ENCODE results near the gene ZEB2.

Gene ZEB2

GRCh38 chr2:144545787-144546186, 25.9 kb upstream of the ZEB2 start:
- ATAC-seq, result no peak
- Mint-ChIP-seq H3K4me1 (peaks cover 13% of the 10 kb centered on the region), H3K27me3 (peaks cover 29% of the 10 kb centered on the region), H3K27ac (no peak overlapping the region), H3K9me3 (no peaks in the 10 kb centered on the region), H3K36me3 (no peaks in the 10 kb centered on the region), H3K4me3 (no peak overlapping the region)

GRCh38 chr2:144544053-144544452, 24.1 kb upstream of the ZEB2 start:
- peaks cover 13% of the 10 kb centered on the region for H3K4me1 Mint-ChIP-seq
- no peak overlapping the region for H3K27ac Mint-ChIP-seq
- H3K4me3 Mint-ChIP-seq, result no peak overlapping the region
- no peaks in the 10 kb centered on the region for H3K36me3 Mint-ChIP-seq
- no peak for ATAC-seq
- H3K9me3 Mint-ChIP-seq, result no peaks in the 10 kb centered on the region
- H3K27me3 Mint-ChIP-seq, result peaks cover 29% of the 10 kb centered on the region

- peaks cover 10% of the 10 kb centered on the region for H3K27me3 Mint-ChIP-seq
- ATAC-seq, result no peak
- H3K36me3 Mint-ChIP-seq, result no peaks in the 10 kb centered on the region
- no peak overlapping the region for H3K27ac Mint-ChIP-seq
- no peaks in the 10 kb centered on the region for H3K9me3 Mint-ChIP-seq
- no peaks in the 10 kb centered on the region for H3K4me1 Mint-ChIP-seq
- H3K4me3 Mint-ChIP-seq, result no peak overlapping the region
Measured at GRCh38 chr2:144541396-144541795, 21.5 kb upstream of the ZEB2 start.

- Mint-ChIP-seq H3K4me3 (no peak overlapping the region), H3K4me1 (no peaks in the 10 kb centered on the region), H3K36me3 (no peaks in the 10 kb centered on the region), H3K9me3 (no peaks in the 10 kb centered on the region), H3K27me3 (no peaks in the 10 kb centered on the region), H3K27ac (no peak overlapping the region)
- ATAC-seq, result no peak
Measured at GRCh38 chr2:144539289-144539782, 19.4 kb upstream of the ZEB2 start.

GRCh38 chr2:144535300-144535699, 15.4 kb upstream of the ZEB2 start:
- H3K27ac Mint-ChIP-seq, result no peak overlapping the region
- no peaks in the 10 kb centered on the region for H3K9me3 Mint-ChIP-seq
- H3K4me1 Mint-ChIP-seq, result no peaks in the 10 kb centered on the region
- no peaks in the 10 kb centered on the region for H3K27me3 Mint-ChIP-seq
- no peaks in the 10 kb centered on the region for H3K36me3 Mint-ChIP-seq
- no peak overlapping the region for H3K4me3 Mint-ChIP-seq
- no peak for ATAC-seq

GRCh38 chr2:144533221-144533620, 13.3 kb upstream of the ZEB2 start:
- Mint-ChIP-seq H3K4me3 (no peak overlapping the region), H3K27me3 (no peaks in the 10 kb centered on the region), H3K36me3 (no peaks in the 10 kb centered on the region), H3K9me3 (no peaks in the 10 kb centered on the region), H3K27ac (no peak overlapping the region), H3K4me1 (no peaks in the 10 kb centered on the region)
- ATAC-seq, result no peak

- no peaks in the 10 kb centered on the region for H3K9me3 Mint-ChIP-seq
- no peaks in the 10 kb centered on the region for H3K27me3 Mint-ChIP-seq
- no peak for ATAC-seq
- H3K36me3 Mint-ChIP-seq, result no peaks in the 10 kb centered on the region
- H3K4me3 Mint-ChIP-seq, result no peak overlapping the region
- no peak overlapping the region for H3K27ac Mint-ChIP-seq
- H3K4me1 Mint-ChIP-seq, result no peaks in the 10 kb centered on the region
Measured at GRCh38 chr2:144530596-144530995, 10.7 kb upstream of the ZEB2 start.

GRCh38 chr2:144529841-144530240, 9.9 kb upstream of the ZEB2 start:
- H3K27me3 Mint-ChIP-seq, result peaks cover 4% of the 10 kb centered on the region
- no peak overlapping the region for H3K27ac Mint-ChIP-seq
- H3K9me3 Mint-ChIP-seq, result no peaks in the 10 kb centered on the region
- H3K36me3 Mint-ChIP-seq, result no peaks in the 10 kb centered on the region
- ATAC-seq, result no peak
- H3K4me3 Mint-ChIP-seq, result no peak overlapping the region
- peaks cover 2% of the 10 kb centered on the region for H3K4me1 Mint-ChIP-seq

- Mint-ChIP-seq H3K27me3 (peaks cover 15% of the 10 kb centered on the region), H3K4me1 (peaks cover 14% of the 10 kb centered on the region), H3K36me3 (no peaks in the 10 kb centered on the region), H3K9me3 (no peaks in the 10 kb centered on the region), H3K27ac (no peak overlapping the region), H3K4me3 (no peak overlapping the region)
- no peak for ATAC-seq
Measured at GRCh38 chr2:144528108-144528507, 8.2 kb upstream of the ZEB2 start.

GRCh38 chr2:144526831-144527230, 6.9 kb upstream of the ZEB2 start:
- H3K4me1 Mint-ChIP-seq, result peaks cover 26% of the 10 kb centered on the region
- peaks cover 28% of the 10 kb centered on the region for H3K27me3 Mint-ChIP-seq
- no peak overlapping the region for H3K27ac Mint-ChIP-seq
- H3K4me3 Mint-ChIP-seq, result no peak overlapping the region
- no peaks in the 10 kb centered on the region for H3K36me3 Mint-ChIP-seq
- no peak for ATAC-seq
- H3K9me3 Mint-ChIP-seq, result no peaks in the 10 kb centered on the region

- Mint-ChIP-seq H3K36me3 (no peaks in the 10 kb centered on the region), H3K4me3 (peak overlapping the region; percentile 80), H3K9me3 (no peaks in the 10 kb centered on the region), H3K27ac (peak overlapping the region; percentile 72), H3K4me1 (peaks cover 33% of the 10 kb centered on the region), H3K27me3 (peaks cover 28% of the 10 kb centered on the region)
- peak; percentile 62 for ATAC-seq
Measured at GRCh38 chr2:144524118-144525009, 4.4 kb upstream of the ZEB2 start.

- H3K4me1 Mint-ChIP-seq, result peaks cover 33% of the 10 kb centered on the region
- H3K4me3 Mint-ChIP-seq, result peak overlapping the region; percentile 79
- H3K9me3 Mint-ChIP-seq, result no peaks in the 10 kb centered on the region
- peak overlapping the region; percentile 40 for H3K27ac Mint-ChIP-seq
- no peaks in the 10 kb centered on the region for H3K36me3 Mint-ChIP-seq
- H3K27me3 Mint-ChIP-seq, result peaks cover 28% of the 10 kb centered on the region
- ATAC-seq, result no peak
Measured at GRCh38 chr2:144523596-144524117, 3.7 kb upstream of the ZEB2 start.

GRCh38 chr2:144522897-144523595, 3.1 kb upstream of the ZEB2 start:
- H3K9me3 Mint-ChIP-seq, result no peaks in the 10 kb centered on the region
- no peaks in the 10 kb centered on the region for H3K36me3 Mint-ChIP-seq
- peaks cover 28% of the 10 kb centered on the region for H3K27me3 Mint-ChIP-seq
- peak overlapping the region; percentile 40 for H3K27ac Mint-ChIP-seq
- H3K4me1 Mint-ChIP-seq, result peaks cover 33% of the 10 kb centered on the region
- H3K4me3 Mint-ChIP-seq, result peak overlapping the region; percentile 79
- no peak for ATAC-seq

- Mint-ChIP-seq H3K27me3 (peaks cover 28% of the 10 kb centered on the region), H3K27ac (peak overlapping the region; percentile 40), H3K36me3 (peaks cover under 1% of the 10 kb centered on the region), H3K9me3 (no peaks in the 10 kb centered on the region), H3K4me3 (peak overlapping the region; percentile 79), H3K4me1 (peaks cover 33% of the 10 kb centered on the region)
- ATAC-seq, result no peak
Measured at GRCh38 chr2:144522176-144522896, 2.4 kb upstream of the ZEB2 start.

GRCh38 chr2:144521686-144522085, 1.8 kb upstream of the ZEB2 start:
- no peaks in the 10 kb centered on the region for H3K9me3 Mint-ChIP-seq
- H3K27me3 Mint-ChIP-seq, result peaks cover 28% of the 10 kb centered on the region
- no peak overlapping the region for H3K4me3 Mint-ChIP-seq
- peaks cover 33% of the 10 kb centered on the region for H3K4me1 Mint-ChIP-seq
- H3K27ac Mint-ChIP-seq, result no peak overlapping the region
- peaks cover 5% of the 10 kb centered on the region for H3K36me3 Mint-ChIP-seq
- no peak for ATAC-seq

Data from stimulated activated memory B cell treated with anti-CD40 and anti-IgM and Interleukin-4, amounts not matched to agents 10 μg/mL and 1 μg/mL and 100 μg/mL, for 72 hours (primary cell).